ENCODE data around the gene SCD.

DNA sequence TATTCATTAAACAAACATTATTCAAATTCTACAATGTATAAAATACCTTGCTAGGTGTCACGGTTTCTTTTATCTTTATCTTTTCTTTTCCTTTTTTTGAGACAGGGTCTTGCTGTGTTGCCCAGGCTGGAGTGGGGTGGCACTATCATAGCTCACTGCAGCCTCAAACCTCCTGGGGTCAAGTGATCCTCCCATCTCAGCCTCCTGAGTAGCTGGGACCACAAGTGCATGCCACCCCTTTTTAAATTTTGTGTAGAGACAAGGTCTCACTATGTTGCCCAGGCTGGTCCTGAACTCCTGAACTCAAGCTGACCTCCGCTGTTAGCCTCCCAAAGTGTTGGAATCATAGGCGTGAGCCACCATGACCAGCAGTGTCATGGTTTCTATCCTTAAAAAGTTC is 42.6 kb upstream of the SCD start:
- TF ChIP-seq EP300 (IDR thresholded peaks at IDR 0.05) (no peak), POLR2A (IDR thresholded peaks at IDR 0.05; ENCODE audit: low read depth) (no peak)
- TF ChIP-seq, protein P1, sequence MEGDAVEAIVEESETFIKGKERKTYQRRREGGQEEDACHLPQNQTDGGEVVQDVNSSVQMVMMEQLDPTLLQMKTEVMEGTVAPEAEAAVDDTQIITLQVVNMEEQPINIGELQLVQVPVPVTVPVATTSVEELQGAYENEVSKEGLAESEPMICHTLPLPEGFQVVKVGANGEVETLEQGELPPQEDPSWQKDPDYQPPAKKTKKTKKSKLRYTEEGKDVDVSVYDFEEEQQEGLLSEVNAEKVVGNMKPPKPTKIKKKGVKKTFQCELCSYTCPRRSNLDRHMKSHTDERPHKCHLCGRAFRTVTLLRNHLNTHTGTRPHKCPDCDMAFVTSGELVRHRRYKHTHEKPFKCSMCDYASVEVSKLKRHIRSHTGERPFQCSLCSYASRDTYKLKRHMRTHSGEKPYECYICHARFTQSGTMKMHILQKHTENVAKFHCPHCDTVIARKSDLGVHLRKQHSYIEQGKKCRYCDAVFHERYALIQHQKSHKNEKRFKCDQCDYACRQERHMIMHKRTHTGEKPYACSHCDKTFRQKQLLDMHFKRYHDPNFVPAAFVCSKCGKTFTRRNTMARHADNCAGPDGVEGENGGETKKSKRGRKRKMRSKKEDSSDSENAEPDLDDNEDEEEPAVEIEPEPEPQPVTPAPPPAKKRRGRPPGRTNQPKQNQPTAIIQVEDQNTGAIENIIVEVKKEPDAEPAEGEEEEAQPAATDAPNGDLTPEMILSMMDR (IDR thresholded peaks at IDR 0.05): no peak
